Stimulated activated CD4-positive, alpha-beta T cell treated with anti-CD3 and anti-CD28 coated beads, Interleukin-1b, Interleukin-23, amount 100 ng/mL, for 4 hours (primary cell): ENCODE measurements around the gene EML4.

Experiments used
- DNase-seq, 2 donors: peaks; one replicate each; pipeline ENCODE4 v3.0.0-alpha.2; 2020; ENCODE audit warnings: low read depth in 2 of 2

Gene EML4

GRCh38 chr2:42225573-42225972, 56.4 kb downstream of the EML4 start:
- DNase-seq = no peak

GRCh38 chr2:42227491-42227890, 58.3 kb downstream of the EML4 start:
- DNase-seq = no peak

GRCh38 chr2:42228101-42228500, 58.9 kb downstream of the EML4 start:
- no peak for DNase-seq

GRCh38 chr2:42229949-42230348, 60.8 kb downstream of the EML4 start:
- DNase-seq = no peak

- DNase-seq = no peak
Measured at GRCh38 chr2:42230891-42231290, 61.7 kb downstream of the EML4 start.

GRCh38 chr2:42232024-42232423, 62.9 kb downstream of the EML4 start:
- DNase-seq = no peak

- DNase-seq = no peak
Measured at GRCh38 chr2:42233976-42234441, 64.9 kb downstream of the EML4 start.

GRCh38 chr2:42236911-42237310, 67.8 kb downstream of the EML4 start:
- DNase-seq = no peak

GRCh38 chr2:42238644-42239288, 69.6 kb downstream of the EML4 start:
- peak in 1 of 2 donors; percentile 12 for DNase-seq

GRCh38 chr2:42239289-42239661, 70.1 kb downstream of the EML4 start:
- DNase-seq = no peak

- no peak for DNase-seq
Measured at GRCh38 chr2:42239811-42240210, 70.7 kb downstream of the EML4 start.

GRCh38 chr2:42241517-42241916, 72.4 kb downstream of the EML4 start:
- no peak for DNase-seq

- no peak for DNase-seq
Measured at GRCh38 chr2:42243297-42243696, 74.1 kb downstream of the EML4 start.

- DNase-seq = no peak
Measured at GRCh38 chr2:42244520-42244919, 75.4 kb downstream of the EML4 start.

GRCh38 chr2:42245396-42245795, 76.2 kb downstream of the EML4 start:
- DNase-seq = no peak

- no peak for DNase-seq
Measured at GRCh38 chr2:42246562-42246961, 77.4 kb downstream of the EML4 start.

GRCh38 chr2:42248846-42249245, 79.7 kb downstream of the EML4 start:
- DNase-seq = no peak

- DNase-seq = no peak
Measured at GRCh38 chr2:42249284-42249683, 80.1 kb downstream of the EML4 start.

GRCh38 chr2:42249887-42250286, 80.7 kb downstream of the EML4 start:
- DNase-seq = no peak

GRCh38 chr2:42250925-42251324, 81.8 kb downstream of the EML4 start:
- DNase-seq = no peak

- no peak for DNase-seq
Measured at GRCh38 chr2:42252464-42252863, 83.3 kb downstream of the EML4 start.

- DNase-seq = no peak
Measured at GRCh38 chr2:42254186-42254895, 85.2 kb downstream of the EML4 start.

GRCh38 chr2:42256505-42256904, 87.4 kb downstream of the EML4 start:
- DNase-seq = no peak
